Testis (tissue), 2 donors: ENCODE data around the gene FRMD5.

Experiments used
- CTCF ChIP-seq, 3 experiments: fragments of 450-650 bp in 2 of 3; fragments of 200-600 bp in 1 of 3; sonication (generic) in 1 of 3; IDR thresholded peaks; one replicate each; pipeline ENCODE4 v1.5.1; 2016 to 2019; ENCODE audit warnings: antibody characterized with exemption in 3 of 3, mild to moderate bottlenecking in 2 of 3, moderate library complexity in 1 of 3
- POLR2A ChIP-seq: fragments of 450-650 bp; IDR thresholded peaks from one replicate; pipeline ENCODE4 v1.6.1; 2017; ENCODE audit warnings: antibody characterized with exemption, mild to moderate bottlenecking, moderate library complexity

GRCh38 chr15:44145495-44145894 lies 49.6 kb downstream of the FRMD5 start:
- TF ChIP-seq CTCF (IDR thresholded peaks at IDR 0.05), result no peak
- TF ChIP-seq POLR2A, result no peak
